Raji (cell line): Measurements from ENCODE around the gene ABCC3.

Experiments
- POLR2A ChIP-seq: IDR thresholded peaks from 2 replicates; pipeline ENCODE4 v1.6.1; 2011; ENCODE audit warnings: low read depth, low read length, control low read depth; ENCODE audit not compliant: insufficient read depth

ABCC3 gene

DNA sequence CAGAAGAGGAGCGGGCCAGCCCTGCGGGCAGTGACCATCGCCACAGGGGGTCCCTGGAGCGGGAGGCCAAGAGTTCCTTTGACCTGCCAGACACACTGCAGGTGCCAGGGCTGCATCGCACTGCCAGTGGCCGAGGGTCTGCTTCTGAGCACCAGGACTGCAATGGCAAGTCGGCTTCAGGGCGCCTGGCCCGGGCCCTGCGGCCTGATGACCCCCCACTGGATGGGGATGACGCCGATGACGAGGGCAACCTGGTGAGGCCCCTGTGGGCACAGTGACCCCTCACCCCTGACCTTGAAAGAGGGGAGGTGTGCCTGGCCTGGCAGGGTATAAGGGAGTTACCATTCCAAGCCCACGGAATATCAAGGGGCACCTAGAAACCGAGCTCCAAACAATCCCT, 35.1 kb upstream of the ABCC3 start:
- TF ChIP-seq POLR2A: no peak

DNA sequence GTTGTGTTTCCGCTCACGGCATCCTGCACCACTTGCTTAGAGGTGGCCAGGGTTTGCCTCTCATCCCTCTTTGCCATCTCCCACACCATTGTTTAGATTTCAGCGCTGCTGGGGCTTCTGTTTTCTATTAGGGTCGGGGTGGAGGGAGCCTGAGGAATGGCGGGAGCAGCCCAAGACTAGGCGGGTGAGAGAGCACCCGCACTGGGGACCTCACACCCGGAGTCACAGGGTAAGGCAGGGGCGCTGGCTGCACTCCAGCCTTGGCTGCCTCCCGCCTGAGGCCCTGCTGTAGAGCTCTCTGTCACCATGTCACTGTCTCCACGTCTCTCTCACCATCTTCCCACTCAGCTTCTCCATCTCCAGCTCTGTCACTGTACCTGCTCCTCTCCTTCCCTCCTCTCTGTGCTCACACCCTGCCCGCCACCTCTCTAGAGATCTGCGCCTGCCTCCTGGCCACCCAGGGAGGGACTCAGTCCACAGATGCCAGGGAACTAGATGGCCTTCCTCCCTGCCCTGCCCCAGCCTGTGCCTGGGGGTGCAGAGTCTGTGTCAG, 32.8 kb upstream of the ABCC3 start:
- no peak for TF ChIP-seq POLR2A

DNA sequence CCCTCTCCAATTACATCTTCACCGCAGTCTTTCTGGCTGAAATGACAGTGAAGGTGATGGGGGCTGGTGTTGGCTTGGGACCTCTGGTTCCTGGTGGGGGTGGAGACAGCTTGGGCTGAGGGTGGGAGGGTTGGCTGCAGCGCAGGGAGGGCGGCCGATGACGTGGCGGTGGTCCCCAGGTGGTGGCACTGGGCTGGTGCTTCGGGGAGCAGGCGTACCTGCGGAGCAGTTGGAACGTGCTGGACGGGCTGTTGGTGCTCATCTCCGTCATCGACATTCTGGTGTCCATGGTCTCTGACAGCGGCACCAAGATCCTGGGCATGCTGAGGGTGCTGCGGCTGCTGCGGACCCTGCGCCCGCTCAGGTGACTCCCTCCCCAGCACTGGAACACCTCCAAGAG, 31.8 kb upstream of the ABCC3 start:
- TF ChIP-seq POLR2A: no peak

DNA sequence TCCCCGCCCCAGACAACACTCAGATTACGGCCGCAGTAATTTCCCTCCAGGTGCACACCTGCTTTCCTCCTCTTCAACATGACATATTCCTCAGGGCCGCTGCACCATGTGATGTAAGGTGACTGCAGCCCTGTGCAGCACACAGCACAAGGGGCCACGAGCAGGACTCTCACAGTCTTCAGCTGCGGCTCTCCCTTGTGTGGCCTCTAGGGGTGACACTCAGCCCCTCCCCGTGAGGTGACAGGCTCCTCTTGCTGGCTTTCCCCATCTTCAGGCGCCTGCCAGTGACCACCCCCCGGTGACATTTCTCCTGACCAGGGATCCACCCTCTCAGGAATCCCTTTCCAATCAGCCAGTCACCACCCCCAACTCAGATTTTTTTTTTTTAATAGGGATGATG, 31.3 kb upstream of the ABCC3 start:
- no peak for TF ChIP-seq POLR2A

DNA sequence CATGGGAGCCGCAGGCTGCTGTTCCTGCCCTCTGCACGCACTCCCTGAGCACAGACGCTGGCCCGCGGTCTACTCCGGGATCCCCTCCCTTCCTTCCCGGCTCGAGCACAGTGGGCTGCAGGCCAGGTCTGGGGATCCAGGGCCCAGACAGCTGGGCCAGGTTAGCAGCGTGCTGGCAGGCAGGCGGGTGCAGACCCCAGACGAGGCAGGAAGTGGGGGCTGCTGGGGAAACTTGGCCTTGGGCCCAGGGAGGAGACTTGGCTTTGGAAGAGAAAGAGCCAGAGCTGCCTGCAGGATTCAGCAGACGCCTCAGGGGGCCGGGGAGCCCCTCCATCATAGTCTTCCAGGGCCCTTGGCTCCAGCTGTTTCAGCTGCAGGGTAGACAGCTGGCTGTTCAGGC, 30.2 kb upstream of the ABCC3 start:
- TF ChIP-seq POLR2A: no peak

DNA sequence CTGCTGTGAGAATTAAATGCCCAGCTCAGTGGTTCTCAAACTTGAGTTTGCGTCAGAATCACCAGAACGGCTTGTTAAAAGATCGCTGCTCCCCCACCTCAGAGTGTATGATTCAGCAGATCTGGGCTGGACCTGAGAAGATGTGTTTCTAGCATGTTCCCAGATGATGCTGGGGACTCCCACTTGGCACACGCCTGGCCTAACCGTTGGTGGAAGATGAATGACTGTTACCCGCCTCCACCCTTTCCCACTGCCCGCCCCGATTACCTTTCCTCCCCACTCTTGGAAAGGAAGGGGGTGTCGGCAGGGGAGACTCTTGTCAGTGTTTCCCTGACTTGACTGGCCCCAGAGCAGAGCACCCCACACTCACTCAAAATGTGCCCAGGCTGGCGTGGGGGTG, 29.3 kb upstream of the ABCC3 start:
- TF ChIP-seq POLR2A: no peak

DNA sequence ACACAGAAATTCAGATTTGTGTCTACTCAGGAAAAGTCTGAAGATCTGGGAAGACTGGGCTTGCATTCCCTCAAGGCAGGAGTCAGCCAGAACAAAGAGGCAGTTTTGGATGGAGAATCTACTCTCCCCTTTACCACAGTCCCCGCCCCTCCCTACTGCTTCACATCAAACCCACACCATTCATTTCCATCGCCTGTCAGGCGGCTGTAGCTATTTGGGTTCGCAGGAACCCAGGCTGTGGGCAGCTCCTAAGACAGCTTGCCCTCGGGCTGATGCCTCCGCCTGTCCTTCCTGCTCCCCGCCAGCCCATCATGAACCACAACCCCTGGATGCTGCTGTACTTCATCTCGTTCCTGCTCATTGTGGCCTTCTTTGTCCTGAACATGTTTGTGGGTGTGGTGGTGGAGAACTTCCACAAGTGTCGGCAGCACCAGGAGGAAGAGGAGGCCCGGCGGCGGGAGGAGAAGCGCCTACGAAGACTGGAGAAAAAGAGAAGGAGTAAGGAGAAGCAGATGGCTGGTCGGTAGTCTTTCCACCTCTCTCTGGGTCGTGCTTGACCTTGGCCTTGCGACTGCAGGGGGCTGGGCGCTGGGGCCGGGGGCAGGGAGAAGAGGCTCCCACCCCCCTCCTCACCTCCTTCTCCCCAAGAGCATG, 27.0 kb upstream of the ABCC3 start:
- no peak for TF ChIP-seq POLR2A

DNA sequence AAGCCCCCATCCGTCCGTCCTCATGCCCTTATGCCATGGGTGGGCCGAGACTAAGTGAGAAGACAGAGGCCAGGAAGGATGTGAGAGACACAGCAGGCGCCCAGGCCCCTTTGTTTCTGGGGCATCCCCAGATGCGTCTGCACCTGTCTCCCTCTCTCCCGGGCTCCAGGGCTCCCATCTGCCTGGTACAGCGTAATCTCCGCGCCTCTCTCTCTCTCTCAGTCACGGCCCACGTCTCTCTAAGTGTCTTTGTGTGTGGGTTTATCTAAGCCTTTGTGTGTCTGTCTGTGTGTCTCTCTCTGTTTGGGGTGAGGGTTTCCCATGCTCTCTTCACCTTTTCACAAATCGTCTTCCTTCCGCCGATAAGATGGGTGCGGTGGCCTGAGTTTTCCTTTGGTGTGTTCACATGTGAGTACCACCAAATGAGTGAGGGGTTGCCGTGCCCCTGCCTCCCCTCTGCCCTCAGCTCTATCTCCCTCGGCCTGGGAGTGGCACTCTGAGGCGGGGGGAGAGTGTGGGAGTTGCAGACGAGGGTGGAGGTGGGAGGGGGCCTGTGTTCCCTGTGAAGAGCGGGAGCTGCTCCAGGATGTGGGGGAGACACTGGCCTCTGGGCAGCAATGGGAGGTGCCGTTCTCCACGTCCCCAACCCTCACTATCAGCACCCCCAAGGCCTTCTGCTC, 25.8 kb upstream of the ABCC3 start:
- TF ChIP-seq POLR2A: no peak

DNA sequence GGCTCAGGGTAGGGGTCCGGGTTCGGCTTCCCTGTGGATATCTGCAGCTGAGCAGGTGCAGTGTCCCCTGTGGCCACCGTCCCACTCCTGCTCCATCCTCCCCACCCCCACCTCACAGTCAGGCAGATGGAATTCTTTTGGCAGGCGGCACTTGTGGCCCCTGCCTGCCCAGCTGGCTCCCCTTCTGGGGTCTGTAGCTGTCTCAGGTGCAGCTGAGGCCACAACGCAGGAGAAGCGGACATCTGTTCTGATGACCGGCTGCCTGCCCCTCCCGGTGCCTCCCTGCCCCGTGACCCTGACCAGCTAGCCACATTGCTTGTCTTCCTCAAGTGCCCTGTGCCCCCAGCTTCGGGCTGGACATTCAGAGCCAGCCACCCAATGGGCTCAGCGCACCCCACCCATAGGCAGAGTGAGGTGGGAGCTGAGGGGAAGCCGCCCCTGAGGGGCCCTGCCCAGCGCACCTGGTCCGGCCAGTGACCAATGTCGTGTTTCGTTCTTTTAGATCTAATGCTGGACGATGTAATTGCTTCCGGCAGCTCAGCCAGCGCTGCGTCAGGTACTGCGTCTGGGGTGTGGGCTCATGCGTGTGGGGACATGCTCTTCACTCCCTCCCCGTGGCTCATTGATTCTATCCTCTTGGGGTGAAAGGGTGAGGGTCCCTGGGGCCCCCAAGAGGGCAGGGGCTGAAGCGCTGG, 25.2 kb upstream of the ABCC3 start:
- TF ChIP-seq POLR2A: no peak

DNA sequence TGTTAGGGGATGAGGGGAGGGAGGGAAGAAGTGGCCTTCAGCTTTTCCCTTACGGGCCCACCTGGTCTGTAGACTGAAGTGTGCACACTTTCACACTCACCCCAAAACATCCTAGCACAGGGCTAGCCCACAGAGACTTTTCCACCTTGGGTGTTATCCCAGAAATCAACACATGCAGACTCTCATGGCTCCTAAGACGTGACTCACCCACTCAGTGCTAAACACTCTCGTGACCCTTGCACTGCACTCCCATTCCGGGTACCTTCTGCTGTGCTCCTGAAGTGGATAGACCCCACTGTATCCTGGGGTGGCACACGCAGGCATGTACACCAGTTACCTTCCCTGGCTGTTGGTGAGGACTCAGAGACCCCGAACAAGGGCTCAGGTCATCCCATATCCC, 23.0 kb upstream of the ABCC3 start:
- no peak for TF ChIP-seq POLR2A

DNA sequence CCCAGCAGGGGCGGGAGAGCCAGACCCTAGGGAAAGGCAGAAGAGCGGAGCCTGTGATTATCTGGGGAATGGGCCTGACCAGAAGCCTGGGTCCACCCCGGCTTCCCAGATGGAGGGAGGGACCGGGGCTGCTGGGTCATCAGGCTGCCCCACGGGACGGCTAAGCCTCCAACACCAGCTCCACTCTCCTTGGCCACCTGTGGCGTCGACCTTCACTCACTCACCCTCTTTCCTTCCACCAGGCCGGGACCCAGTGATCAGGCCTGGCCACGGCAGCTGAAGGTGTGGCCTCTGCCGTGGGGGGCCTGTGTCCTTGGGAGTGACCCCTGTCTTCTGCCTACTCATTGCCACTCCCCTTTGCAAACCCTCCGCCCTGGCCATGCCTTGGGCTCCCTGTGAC, 22.4 kb upstream of the ABCC3 start:
- TF ChIP-seq POLR2A: no peak

DNA sequence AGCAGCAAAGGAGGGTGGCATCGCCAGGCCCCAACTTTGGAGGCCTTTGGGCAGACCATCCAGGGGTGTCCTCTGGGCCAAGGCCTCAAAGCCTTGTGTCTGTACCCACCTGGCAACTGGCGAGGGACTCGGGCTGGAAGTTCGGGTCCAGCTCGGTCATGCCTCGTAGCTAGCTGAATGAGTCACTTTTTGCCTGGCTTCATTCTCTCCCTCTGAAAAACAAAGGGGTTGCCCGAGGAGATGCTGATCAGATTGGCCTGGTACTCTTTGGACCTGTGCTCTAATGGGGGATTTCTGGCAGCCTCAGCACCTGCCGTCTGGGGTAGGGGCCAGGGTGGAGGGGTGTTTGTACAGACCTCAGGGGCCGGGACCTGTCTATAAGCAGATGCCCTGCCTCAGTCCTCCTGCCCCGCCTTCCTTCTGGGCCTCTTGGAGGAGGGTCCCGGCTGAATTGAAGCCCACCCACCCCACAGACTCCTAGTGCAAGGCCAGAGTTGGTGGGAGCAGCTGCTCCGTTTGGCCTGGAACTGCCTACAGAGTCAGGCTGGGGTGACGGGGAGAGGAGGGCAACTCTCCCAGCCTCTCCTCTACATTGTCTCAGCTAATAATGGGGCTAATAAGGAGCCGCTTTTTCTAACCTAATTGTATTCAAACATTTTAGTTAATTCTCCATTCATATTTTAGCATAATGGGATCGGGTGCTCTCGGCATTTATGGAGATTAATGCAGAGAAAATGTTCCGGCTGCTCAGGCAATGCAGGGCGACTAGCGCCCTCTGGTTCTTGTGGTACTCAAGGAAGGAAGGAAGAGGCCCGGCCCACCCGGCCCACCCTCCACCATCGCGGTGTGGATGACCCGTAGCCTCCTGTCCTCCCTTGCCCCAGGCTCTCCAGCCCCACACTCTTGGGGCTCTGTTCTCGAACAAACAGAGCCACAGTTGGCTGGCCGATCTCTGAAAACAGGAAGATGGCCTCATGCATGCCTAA, 21.4 kb upstream of the ABCC3 start:
- TF ChIP-seq POLR2A: no peak

DNA sequence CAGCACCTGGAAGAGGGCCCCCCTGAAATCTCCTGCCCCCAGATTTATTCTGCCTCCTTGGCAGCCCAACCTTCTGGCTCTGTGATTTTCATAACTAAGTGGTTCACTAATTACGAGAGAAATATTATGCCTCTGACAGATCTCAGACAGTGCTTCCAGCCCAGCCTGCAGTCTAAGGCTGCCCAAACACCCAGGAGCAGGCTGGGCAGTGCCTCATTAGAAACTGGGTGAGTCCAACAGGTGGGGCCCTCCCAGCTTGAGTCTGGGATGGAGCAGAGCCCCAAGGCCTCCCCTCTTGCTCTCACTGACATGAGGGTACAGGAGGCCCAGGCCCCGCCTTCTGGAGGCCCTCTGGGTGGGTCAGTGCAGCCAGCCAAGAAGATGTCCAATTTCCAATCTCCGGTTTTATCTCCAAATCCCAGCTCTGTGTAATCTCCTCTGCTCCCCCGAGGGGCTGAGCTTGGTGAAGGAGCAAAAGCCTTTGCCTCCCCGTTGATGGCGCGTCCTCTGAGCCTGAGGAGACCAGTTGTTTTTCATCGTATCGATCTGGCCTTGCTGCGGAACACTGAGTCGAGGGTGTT, 20.1 kb upstream of the ABCC3 start:
- TF ChIP-seq POLR2A: no peak

DNA sequence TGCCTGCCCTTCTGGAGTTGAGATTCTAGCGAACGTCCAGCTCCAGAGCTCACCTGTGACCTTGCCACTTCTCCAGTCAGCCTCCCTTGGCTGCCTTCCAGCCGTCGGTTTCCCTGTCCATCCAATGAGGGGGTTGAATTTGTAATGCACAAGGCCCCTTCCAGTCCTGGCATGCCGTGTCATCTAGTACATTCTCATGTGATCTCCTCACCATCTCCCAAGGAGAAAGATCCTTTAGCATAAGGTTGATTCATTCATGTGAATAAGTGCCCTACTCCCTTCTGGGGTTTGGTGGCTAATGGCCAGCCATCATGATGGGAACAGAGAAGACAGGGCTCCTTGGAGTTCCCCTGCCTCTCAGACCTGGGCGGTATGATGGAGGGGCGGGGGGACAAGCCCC, 18.9 kb upstream of the ABCC3 start:
- TF ChIP-seq POLR2A: no peak

DNA sequence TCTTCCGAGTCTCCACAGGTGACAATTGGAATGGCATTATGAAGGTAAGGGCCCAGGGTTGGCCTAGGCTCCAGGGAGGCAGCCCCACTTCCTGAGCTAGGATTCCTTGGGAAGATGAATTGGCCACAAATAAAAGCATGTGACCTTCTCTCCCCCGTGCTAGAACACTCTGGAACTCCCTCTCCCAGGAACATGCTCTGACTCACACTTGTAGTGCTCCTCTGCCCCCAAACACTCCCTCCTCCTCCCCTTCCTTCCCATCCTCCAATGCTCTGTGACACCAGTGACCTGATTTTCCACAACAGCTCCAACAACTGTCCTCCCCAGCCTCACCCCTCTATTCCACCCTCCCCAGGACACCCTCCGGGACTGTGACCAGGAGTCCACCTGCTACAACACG, 16.4 kb upstream of the ABCC3 start:
- TF ChIP-seq POLR2A: no peak
